Neural cell (in vitro differentiated cells): ENCODE results near the gene ECT2L. TPM values are rescaled to one million over a fixed set of nuclear protein-coding genes. Genes with fewer than 3 reads are reported as not detected.
"Not testable (repeated sequence)": the region's sequence is repeated elsewhere in the genome, so short reads cannot be mapped to it uniquely, and the experiment has no call there.

Experiments
- H2AFZ ChIP-seq: fragments of 200-600, 300-800 bp; sonication (generic), shearing (Covaris generic); 2 replicates; pipeline ENCODE4 v1.6.0; 2014; ENCODE audit warnings: low read depth, mild to moderate bottlenecking, antibody characterized with exemption, low read length, moderate library complexity
- H3F3A ChIP-seq: fragments of 200-600 bp; shearing (Covaris generic); 2 replicates; pipeline ENCODE4 v1.6.1; 2016; ENCODE audit warnings: mild to moderate bottlenecking, moderate library complexity, mixed read lengths, antibody characterized with exemption, low read length; ENCODE audit not compliant: insufficient read depth, poor library complexity, severe bottlenecking
- H3K27ac ChIP-seq: fragments of 200-600, 300-800 bp; sonication (generic), shearing (Covaris generic); 2 replicates; pipeline ENCODE4 v1.5.1; 2014; ENCODE audit warnings: mild to moderate bottlenecking, low read length, moderate library complexity
- H3K27me3 ChIP-seq: fragments of 300-800, 200-600 bp; sonication (generic), shearing (Covaris generic); 2 replicates; pipeline ENCODE4 v1.6.0; 2014; ENCODE audit warnings: mild to moderate bottlenecking, low read depth, low read length, moderate library complexity; ENCODE audit not compliant: insufficient read depth
- H3K36me3 ChIP-seq: fragments of 300-800, 200-600 bp; sonication (generic), shearing (Covaris generic); 2 replicates; pipeline ENCODE4 v1.5.1; 2014; ENCODE audit warnings: mild to moderate bottlenecking, antibody characterized with exemption, low read length, moderate library complexity; ENCODE audit not compliant: insufficient read depth
- H3K4me2 ChIP-seq: fragments of 300-800, 200-600 bp; sonication (generic), shearing (Covaris generic); 2 replicates; pipeline ENCODE4 v1.6.0; 2014; ENCODE audit warnings: mild to moderate bottlenecking, low read length
- H3K4me3 ChIP-seq: fragments of 300-800, 200-600 bp; sonication (generic), shearing (Covaris generic); 2 replicates; pipeline ENCODE4 v1.5.1; 2014; ENCODE audit warnings: mild to moderate bottlenecking, low read length, moderate library complexity
- H3K79me2 ChIP-seq: fragments of 200-600 bp; shearing (Covaris generic); replicated peaks from 2 replicates; pipeline ENCODE4 v1.6.0; 2014; ENCODE audit warnings: mild to moderate bottlenecking, low read length, moderate library complexity; ENCODE audit not compliant: insufficient read depth
- H3K9ac ChIP-seq: fragments of 300-800, 200-600 bp; sonication (generic), shearing (Covaris generic); 2 replicates; pipeline ENCODE4 v1.6.1; 2016; ENCODE audit warnings: mild to moderate bottlenecking, low read length, mixed read lengths
- H3K9me2 ChIP-seq: fragments of 200-600 bp; shearing (Covaris generic); 2 replicates; pipeline ENCODE4 v1.6.1; 2016; ENCODE audit warnings: mild to moderate bottlenecking, low read length, mixed read lengths; ENCODE audit not compliant: insufficient read depth
- H3K9me3 ChIP-seq: fragments of 200-600, 300-800 bp; sonication (generic), shearing (Covaris generic); 2 replicates; pipeline ENCODE4 v1.6.1; 2016; ENCODE audit warnings: mild to moderate bottlenecking, mixed run types, low read length, moderate library complexity, mixed read lengths
- H4K20me1 ChIP-seq: fragments of 200-600 bp; shearing (Covaris generic); 2 replicates; pipeline ENCODE4 v1.6.1; 2016; ENCODE audit warnings: mild to moderate bottlenecking, mixed run types; ENCODE audit not compliant: insufficient read depth
- CTCF ChIP-seq: fragments of 450-650 bp; IDR thresholded peaks from 2 replicates; pipeline ENCODE4 v1.5.1; 2014; ENCODE audit warnings: antibody characterized with exemption, mild to moderate bottlenecking, moderate library complexity; ENCODE audit not compliant: poor library complexity, severe bottlenecking
- EP300 ChIP-seq: fragments of 450-650 bp; conservative IDR thresholded peaks from 2 replicates; pipeline ENCODE4 v1.6.1; 2014; ENCODE audit warnings: antibody characterized with exemption, mild to moderate bottlenecking, moderate library complexity; ENCODE audit not compliant: poor library complexity, severe bottlenecking
- EZH2 ChIP-seq: fragments of 200-600, 300-800 bp; shearing (Covaris generic), sonication (generic); IDR thresholded peaks from 2 replicates; pipeline ENCODE4 v1.6.1; 2014; ENCODE audit warnings: antibody characterized with exemption, low read length, borderline replicate concordance, mild to moderate bottlenecking; ENCODE audit not compliant: insufficient read depth, poor library complexity, severe bottlenecking
- MXI1 ChIP-seq: fragments of 450-650 bp; conservative IDR thresholded peaks from 2 replicates; pipeline ENCODE4 v1.6.1; 2014; ENCODE audit warnings: antibody characterized with exemption, mild to moderate bottlenecking; ENCODE audit not compliant: poor library complexity, severe bottlenecking
- POLR2AphosphoS5 ChIP-seq: IDR thresholded peaks from 2 replicates; pipeline ENCODE4 v1.6.1; 2012
- RAD21 ChIP-seq: fragments of 450-650 bp; conservative IDR thresholded peaks from 2 replicates; pipeline ENCODE4 v1.6.1; 2014; ENCODE audit warnings: antibody characterized with exemption, mild to moderate bottlenecking, moderate library complexity
- REST ChIP-seq: IDR thresholded peaks from 2 replicates; pipeline ENCODE4 v1.6.1; 2012; ENCODE audit warnings: borderline replicate concordance
- SMC3 ChIP-seq: fragments of 450-650 bp; conservative IDR thresholded peaks from 2 replicates; pipeline ENCODE4 v1.6.1; 2014; ENCODE audit warnings: antibody characterized with exemption, mild to moderate bottlenecking, moderate library complexity; ENCODE audit not compliant: poor library complexity
- TAF1 ChIP-seq: IDR thresholded peaks from 2 replicates; pipeline ENCODE4 v1.6.1; 2012; ENCODE audit warnings: low read depth
- polyA plus RNA-seq: library from polyadenylated mRNA; depleted of rRNA; stranded (reverse); fragments of >200 nt; gene quantifications from 2 replicates; pipeline ENCODE4 v1.2.3, GENCODE V29; 2014

The ECT2L gene
- polyA plus RNA-seq, 1 donor from 2014 or later = not detected

DNA sequence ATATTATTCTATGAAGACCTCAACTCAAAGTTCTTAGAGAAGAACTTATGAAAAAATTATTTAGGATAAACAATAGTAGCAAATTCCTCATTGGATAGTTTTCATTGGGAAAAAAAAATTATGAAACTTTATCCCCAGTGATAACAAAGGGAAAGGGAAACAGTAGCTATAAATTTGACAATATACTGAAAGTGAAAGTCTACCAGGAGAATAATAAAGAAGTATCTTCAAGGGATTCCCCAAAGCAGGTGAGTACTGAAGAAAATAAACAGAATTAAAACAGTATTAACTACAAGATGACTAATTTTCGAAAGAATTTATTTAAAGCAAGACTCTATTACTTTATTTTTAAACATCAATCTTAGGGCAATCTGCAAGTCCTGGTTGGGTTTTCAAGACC is 135.8 kb downstream of the ECT2L start:
- H3K4me3 ChIP-seq = no peak overlapping the region

DNA sequence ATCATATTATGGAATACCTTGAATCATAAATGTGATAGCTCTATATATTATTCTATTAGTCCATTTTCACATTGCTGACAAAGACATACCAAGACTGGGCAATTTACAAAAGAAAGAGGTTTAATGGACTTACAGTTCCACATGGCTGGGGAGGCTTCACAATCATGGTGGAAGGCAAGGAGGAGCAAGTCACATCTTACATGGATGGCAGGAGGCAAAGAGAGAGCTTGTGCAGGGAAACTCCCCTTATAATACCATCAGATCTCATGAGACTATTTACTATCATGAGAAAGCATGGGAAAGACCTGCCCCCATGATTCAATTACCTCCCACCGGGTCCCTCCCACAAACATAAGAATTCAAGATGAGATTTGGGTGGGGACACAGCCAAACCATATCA is 141.0 kb downstream of the ECT2L start:
- H3K4me3 ChIP-seq, H3K9ac ChIP-seq, H4K20me1 ChIP-seq, H3K27ac ChIP-seq, H3F3A ChIP-seq, H3K27me3 ChIP-seq, H3K79me2 ChIP-seq, H3K4me2 ChIP-seq, H3K9me2 ChIP-seq, H3K9me3 ChIP-seq, H2AFZ ChIP-seq: not testable (repeated sequence)
- peaks cover 12% of the 10 kb centered on the region for H3K36me3 ChIP-seq

More for the DNA sequence above, 135.8 kb downstream of the ECT2L start:
- no peak overlapping the region for H2AFZ ChIP-seq
- H3K9ac ChIP-seq = no peak overlapping the region
- no peaks in the 10 kb centered on the region for H3K27me3 ChIP-seq
- no peaks in the 10 kb centered on the region for H3K79me2 ChIP-seq
- no peak overlapping the region for H3K4me2 ChIP-seq
- no peaks in the 10 kb centered on the region for H3K9me2 ChIP-seq
- TF ChIP-seq MXI1 (no peak), RAD21 (no peak), EP300 (no peak), TAF1 (no peak), POLR2AphosphoS5 (no peak)
- peaks cover 6% of the 10 kb centered on the region for H3K36me3 ChIP-seq
- no peaks in the 10 kb centered on the region for H3F3A ChIP-seq
- H3K9me3 ChIP-seq = no peaks in the 10 kb centered on the region
- H4K20me1 ChIP-seq = no peaks in the 10 kb centered on the region
- no peak overlapping the region for H3K27ac ChIP-seq

DNA sequence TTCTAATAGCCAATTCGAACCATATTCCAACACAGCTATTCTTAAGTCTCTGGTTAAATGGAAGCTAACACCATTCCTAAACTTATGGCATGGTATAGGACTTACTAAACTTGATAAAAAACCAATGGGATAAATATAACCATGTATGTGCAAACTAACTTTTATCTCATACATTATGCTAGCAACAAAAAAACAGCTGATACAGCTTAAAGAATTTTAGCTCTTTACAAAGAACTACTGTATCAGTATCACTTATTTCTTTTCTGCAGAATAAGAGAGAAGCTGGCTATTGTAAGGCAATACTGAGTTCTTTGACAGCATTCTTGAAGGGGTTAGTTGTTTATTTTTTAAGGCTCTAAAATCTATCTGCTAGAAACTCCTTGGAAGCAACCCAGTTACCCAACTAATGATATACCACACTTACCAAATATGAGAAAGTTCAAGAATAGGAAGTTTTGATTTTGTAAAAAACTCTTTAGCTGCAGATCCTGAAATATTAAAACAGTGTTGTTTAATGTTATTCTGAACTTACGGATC is 147.3 kb downstream of the ECT2L start:
- H3K27me3 ChIP-seq = no peaks in the 10 kb centered on the region
- H3K4me2 ChIP-seq = no peak overlapping the region
- peaks cover 10% of the 10 kb centered on the region for H3K79me2 ChIP-seq
- H4K20me1 ChIP-seq = no peaks in the 10 kb centered on the region
- H3F3A ChIP-seq = no peaks in the 10 kb centered on the region
- no peak overlapping the region for H3K4me3 ChIP-seq
- TF ChIP-seq EZH2 (no peak), TAF1 (no peak), MXI1 (no peak), CTCF (no peak), EP300 (no peak), POLR2AphosphoS5 (no peak), RAD21 (no peak), SMC3 (no peak), REST (no peak)
- H2AFZ ChIP-seq = no peak overlapping the region
- peak overlapping the region; percentile 12 for H3K27ac ChIP-seq
- H3K9me3 ChIP-seq = no peaks in the 10 kb centered on the region
- peaks cover 4% of the 10 kb centered on the region for H3K36me3 ChIP-seq
- H3K9me2 ChIP-seq = no peaks in the 10 kb centered on the region
- H3K9ac ChIP-seq = no peak overlapping the region
